Measurements from ENCODE around the gene BTNL3.

Gene BTNL3

GRCh38 chr5:181047288-181047687 is 58.6 kb downstream of the BTNL3 start:
- DNase-seq (ENCODE audit: low read depth in 2 of 2): no peak

GRCh38 chr5:181047921-181048320 is 59.3 kb downstream of the BTNL3 start:
- no peak for DNase-seq (ENCODE audit: low read depth in 2 of 2)

- DNase-seq (ENCODE audit: low read depth in 2 of 2): no peak
Observed at GRCh38 chr5:181050016-181050415, 61.4 kb downstream of the BTNL3 start.

GRCh38 chr5:181051841-181052671 is 63.4 kb downstream of the BTNL3 start:
- no peak for DNase-seq (ENCODE audit: low read depth in 2 of 2)

GRCh38 chr5:181052672-181053487 is 64.2 kb downstream of the BTNL3 start:
- DNase-seq (ENCODE audit: low read depth in 2 of 2): no peak

GRCh38 chr5:181053488-181054121 is 65.0 kb downstream of the BTNL3 start:
- DNase-seq (ENCODE audit: low read depth in 2 of 2): no peak

- DNase-seq (ENCODE audit: low read depth in 2 of 2): no peak
Observed at GRCh38 chr5:181054138-181054537, 65.5 kb downstream of the BTNL3 start.

- DNase-seq (ENCODE audit: low read depth in 2 of 2): no peak
Observed at GRCh38 chr5:181054871-181055459, 66.3 kb downstream of the BTNL3 start.

All from stimulated activated CD4-positive, alpha-beta T cell treated with anti-CD3 and anti-CD28 coated beads, Interleukin-4, amount 100 ng/mL, for 48 hours (primary cell).